HG02973 (cell line): ENCODE measurements around the gene RNASEH2A.

Source experiments
- ATAC-seq: cut with Tn5 transposase; IDR thresholded peaks from one replicate; pipeline ENCODE4 v1.9.1; 2021; ENCODE audit warnings: moderate library complexity; ENCODE audit not compliant: unreplicated experiment

The RNASEH2A gene

DNA sequence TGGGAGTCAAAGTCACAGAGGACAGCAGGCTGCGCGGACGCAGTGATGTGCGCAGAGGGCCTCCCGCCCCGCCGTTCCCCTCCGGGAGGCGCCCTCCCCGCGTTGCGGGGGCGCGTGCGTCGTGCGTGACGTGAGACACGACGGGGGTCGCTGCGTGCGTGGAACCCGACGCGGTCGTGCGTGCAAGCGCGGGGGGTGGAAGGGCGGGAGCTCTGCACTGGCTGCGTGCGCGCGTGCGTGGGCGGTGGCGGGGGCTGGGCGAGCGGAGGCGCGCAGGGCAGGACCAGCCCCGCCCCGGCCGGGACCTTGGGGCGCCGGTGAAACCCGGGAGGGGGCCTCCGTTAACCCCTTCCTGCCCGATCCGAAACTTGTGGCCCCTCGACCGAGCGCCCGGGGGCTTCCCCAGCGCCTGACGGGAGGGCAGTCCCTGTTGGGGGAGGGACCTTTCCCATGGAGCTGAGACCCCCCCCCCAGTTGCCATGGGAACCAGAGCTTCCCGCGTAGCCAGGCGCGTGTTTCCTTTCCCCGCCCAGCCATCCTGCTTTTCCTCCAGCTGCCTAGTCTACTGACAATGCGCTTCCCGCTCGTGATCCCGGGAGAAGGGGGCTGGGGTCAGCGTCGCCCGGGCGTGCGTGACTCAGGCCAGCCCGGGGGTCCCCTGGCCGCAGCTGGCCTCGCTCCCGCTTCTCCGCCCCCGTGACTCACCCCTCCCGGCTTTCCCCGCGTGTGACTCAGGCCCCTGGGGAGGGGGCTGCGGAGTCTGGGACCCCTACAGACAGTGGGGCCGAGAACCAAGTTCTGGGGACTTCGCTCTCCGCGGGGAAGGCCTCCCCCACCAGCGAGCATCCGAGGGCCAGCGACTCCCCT lies 23.7 kb upstream of the RNASEH2A start:
- ATAC-seq, result peak; percentile 31

DNA sequence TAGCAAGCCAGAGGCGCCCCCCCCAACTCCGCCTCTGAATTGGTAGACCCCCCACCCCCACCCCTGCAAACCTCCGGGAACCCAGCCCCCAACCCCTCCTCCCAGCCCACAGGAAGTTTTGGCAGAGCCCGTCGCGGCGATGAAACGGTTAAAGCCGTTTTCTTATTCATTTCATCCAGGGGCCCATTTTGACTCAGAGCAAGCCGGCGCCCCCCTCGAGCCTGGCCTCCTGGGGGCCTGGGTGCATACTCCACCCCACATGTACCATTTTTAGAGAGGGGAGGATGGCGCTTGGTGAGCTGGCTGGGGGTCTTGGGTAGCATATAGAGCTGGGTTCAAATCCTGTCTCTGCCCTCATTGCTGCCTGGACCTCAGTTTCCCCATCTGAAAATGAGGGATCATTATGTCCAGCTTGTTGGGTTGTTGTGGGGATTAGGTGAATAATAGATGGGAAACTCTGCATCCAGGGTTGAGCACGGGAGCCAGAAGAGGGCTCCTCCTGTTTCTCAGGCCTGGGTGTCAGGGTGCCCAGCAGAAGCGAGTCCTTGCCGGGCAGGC lies 23.0 kb upstream of the RNASEH2A start:
- ATAC-seq, result no peak

DNA sequence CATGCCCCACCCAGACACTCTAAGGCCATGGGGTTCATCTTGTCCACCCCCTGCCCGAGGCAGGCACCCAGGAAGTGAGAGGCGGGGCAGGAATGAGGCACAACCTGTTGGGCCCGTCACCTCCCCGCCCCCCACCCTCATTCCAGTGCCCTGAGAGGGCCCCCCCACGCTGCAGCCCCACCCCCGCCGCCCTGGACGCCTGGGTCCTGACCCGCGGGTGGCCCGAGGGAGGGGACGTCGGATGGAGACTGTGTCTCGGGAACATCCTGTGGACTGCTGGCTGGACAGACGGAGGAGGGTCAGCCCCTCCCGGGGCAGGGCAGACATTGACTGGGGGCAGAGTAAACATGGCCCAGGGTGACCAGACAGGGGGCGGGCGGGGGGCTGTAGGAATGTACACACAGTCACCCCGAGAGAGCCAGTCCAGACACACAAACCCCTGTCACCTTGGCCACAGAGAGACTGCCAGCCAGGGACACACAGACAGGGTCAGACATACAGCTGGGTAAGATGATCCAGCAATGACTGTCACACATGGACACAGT lies 22.5 kb upstream of the RNASEH2A start:
- no peak for ATAC-seq

DNA sequence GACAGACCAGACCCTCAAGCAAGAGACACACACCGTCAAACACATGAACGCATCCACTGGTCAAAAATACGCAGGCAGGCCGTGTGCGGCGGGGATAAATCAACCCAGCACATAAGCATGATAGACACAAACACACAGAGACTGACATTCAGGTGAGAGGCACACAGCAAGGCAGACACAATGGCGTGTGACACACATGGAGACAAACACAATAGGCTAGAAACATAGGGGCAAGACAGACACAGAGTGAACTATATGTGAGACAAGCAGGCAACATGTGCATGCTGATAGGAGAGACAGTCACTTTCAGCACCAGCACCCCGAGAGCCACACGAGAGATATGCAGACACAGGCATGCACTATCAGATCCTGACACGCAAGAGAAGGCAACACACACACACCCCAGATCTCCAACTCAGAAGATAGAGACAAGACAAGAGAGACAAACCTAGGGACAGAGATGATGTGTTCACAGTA lies 22.0 kb upstream of the RNASEH2A start:
- no peak for ATAC-seq

DNA sequence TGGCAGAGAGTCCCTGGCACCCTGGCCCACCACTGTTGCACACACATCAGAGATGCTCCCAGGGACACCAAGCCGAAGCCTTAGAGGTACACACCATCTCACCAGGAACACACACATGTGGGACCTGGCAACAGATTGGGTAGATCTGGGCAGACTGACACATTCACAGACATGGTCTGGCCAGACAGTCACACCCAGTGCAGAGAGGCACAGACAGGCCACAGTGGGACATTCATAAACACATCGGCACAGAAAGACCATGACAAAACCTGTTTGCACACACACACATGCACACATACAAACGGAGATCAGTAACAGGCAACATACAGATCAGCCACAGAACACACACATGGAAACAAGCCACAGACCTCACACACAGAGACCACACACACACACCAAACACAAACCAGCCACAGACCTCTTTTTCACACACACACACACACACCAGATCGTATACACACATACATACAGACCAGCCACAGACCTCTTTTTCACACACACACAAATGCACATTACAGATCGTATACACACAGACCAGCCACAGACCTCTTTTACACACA lies 21.4 kb upstream of the RNASEH2A start:
- ATAC-seq, result no peak

DNA sequence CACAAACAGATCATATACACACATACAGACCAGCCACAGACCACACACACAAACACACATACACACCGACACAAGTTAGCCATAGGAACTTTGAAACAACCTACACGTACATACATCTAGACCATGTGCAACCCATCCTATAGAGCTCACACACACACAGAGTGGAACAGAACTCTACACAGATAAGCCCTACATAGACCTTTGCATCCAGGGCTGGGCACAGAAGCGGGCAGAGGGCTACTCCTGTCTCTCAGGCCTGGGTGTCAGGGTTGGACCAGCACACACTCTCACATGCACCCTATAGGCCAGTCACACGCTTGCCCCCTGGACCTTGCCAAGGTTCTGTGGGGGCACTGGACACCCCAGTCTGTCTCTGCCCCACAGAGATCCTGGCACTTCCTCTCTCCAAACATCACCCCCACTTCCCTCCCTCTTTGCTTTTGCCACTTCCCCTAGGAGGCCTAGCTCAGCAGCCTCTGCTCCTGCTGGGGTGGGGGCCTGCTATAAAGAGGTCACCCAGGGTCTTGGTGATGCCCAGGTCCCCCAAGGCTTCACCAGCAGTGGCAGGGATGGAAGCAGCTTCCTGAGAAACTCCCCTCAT lies 20.9 kb upstream of the RNASEH2A start:
- ATAC-seq, result no peak

DNA sequence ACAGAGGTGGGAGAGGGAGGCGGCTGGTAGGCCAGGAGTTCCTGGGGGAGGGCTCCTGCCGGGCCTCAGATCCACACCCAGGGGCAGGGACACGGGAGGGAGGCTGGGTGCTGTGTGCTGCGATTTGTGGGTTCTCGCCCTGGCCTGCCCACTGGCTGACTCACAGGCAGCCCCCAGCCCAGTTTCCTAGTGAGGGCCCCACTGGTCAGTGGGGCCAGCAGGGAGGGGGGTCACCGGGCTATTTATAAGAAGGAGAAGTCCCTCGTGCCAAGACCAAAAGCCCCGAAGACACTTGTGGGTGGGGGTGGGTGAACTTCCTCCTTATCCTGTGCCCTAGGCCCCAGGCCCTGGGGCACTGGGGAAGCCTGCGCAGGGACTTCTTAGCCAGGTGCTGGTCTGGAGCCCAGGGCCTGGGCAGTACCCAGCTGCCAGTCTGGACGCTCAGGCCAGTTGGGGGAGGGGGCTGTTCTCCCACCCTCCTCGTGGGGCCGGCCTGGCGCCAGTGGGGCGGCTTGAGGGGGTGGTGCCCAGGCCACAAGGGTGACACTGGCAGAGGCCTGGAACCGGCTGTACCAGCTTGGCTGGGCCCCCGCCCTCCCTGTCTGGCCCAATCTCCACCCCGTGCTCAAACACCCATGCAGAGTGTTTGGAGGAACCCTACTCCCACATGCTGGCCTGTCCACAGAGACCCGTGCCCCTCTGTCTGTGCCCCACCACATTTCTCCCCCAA lies 20.1 kb upstream of the RNASEH2A start:
- no peak for ATAC-seq

DNA sequence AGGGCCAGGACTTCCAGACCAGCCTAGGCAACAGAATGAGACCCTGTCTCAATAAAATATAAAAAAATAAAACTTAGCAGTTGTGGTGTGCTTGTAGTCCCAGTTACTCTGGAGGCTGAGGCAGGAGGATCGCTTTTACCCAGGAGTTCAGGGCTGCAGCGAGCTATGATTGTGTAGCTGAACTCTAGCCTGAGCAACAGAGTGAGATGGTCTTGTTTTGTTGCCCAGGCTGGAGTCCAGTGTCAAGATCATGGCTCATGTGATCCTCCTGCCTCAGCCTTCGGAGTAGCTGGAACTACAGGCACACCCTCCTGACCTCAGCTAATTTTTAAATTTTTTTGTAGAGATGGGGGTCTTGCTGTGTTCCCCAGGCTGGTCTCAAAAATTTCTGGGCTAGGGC lies 19.4 kb upstream of the RNASEH2A start:
- no peak for ATAC-seq

DNA sequence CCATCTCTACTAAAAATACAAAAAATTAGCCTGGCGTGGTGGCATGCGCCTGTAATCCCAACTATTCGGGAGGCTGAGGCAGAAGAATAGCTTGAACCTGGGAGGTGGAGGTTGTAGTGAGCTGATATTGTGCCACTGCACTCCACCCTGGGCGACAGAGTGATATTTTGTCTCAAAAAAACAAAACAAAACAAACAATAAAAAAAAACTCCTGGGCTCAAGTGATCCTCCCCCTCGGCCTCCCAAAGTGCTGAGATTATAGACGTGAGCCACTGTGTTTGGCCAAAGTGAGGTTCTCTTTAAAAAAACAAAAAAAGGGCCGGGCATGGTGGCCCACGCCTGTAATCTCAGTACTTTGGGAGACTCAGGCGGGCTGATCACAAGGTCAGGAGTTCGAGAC lies 18.9 kb upstream of the RNASEH2A start:
- no peak for ATAC-seq

DNA sequence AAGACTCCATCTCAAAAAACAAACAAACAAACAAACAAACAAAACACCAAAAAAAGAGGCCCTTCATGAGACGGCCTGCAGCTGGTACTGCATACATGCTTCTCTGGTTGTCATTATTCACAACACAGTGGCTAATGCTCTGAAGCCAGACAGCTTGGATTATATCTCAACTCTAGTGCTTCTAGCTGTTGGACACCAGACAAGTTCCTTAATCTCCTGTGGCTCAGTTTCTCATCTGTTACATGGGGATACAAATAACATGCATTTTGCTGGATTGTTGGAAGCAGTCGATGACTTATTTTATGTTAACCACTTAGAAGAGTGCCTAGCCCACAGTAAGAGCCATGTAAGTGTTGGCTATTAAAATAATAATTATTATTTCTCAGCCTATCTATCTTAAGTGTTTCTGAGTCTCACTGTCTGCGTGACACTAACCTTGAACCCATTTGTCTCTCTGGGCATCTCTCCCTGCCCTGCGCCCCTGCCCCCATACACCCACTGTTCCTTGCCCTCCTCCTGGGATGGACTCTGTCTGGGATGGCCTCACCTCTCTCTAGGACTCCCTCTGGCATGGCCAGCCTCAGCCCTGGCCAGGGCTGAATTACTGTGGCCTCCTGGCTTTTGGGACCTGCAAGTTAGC lies 18.2 kb upstream of the RNASEH2A start:
- ATAC-seq, result no peak

DNA sequence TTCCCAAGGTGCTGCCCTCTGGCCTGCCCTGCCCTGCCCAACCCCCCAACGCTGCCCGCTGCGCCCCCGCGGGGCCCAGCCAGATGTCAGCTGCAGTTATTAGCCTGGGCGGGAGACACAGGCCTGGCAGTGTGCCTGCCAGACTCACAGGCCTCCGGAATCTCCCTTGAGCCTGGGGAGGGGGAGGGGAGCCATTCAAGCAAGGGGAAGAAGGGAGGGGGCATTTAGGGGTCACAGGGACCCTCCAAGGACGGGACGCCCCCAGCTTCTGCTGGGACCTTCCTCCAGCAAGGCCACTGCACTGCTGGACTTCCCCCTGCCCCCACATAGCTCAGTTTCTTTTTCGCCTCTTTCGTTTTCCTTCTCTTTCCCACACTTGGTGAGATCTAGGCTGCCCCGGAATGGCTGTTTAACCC lies 17.7 kb upstream of the RNASEH2A start:
- ATAC-seq, result no peak

DNA sequence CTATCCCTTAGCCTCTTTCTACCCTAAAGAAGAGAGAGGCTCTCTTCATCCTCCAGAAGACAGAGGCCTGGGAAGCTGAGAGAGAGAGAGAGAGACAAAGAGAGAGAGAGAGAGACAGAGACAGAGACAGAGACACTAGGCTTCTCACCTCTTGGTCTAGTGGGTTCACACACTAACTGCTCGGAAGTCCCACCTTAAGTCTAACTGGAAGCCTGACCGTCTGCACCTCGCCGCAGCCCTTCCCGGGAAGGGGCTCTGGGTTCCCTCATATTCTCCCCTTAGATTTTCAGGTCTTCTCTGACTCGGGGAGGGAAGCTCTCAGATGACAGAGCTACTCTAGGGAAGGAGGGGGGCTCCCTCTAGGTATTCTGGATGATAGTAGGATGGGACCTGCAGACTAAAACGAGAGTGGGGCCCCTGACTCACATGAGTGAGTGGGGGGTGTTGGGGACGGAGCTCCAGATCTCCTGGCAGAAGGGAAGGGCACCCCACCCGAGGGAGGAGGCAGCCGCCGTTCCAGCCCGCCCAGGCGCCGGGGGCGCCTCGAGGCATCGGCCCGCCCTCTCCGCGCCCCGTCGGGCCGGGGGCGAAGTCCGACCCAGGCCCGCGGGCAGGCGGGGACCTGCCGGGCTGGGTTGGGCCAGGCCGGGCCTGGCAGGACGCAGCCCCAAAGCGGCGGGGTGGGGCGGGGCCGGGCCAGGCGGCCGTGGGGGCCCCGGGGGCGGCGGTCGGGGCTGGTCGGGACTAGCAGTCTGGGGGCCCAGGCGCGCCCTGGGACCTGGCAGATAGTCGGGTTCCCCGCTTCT lies 17.1 kb upstream of the RNASEH2A start:
- no peak for ATAC-seq

DNA sequence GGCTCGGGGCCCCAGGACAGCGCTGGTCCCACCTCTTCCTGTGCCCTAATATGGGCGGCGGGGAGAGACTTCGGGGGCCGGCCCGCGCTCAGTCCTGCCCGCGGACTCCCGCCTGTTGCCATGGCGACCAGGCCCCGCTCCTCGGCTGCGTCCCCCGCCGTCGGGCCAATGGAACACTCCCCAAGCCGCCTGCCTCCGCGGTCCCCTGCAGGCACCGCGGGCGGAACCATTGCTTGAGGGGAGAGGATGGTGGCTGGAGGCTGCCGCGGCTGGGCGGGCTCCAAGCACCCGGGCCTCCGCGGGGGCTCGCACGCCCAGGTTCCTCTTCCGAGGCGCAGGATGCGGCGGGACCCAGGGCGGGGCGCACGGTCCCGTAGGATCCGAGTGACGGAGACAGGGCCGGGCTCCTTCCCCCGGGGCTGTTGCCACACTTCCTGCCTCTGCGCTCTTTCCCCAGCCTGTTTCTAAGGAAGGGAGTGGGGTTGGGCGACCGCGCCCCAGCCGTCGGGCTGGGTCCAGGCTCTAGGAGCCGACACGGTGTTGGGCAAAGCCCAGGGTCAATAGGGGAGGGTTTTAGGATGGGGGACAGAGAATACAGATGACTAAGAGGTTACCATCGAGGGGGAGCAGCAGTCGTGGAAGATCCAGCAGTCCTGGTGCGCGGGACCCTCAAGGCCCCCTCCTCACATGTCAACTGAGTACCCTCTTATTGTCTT lies 16.3 kb upstream of the RNASEH2A start:
- peak; percentile 34 for ATAC-seq

DNA sequence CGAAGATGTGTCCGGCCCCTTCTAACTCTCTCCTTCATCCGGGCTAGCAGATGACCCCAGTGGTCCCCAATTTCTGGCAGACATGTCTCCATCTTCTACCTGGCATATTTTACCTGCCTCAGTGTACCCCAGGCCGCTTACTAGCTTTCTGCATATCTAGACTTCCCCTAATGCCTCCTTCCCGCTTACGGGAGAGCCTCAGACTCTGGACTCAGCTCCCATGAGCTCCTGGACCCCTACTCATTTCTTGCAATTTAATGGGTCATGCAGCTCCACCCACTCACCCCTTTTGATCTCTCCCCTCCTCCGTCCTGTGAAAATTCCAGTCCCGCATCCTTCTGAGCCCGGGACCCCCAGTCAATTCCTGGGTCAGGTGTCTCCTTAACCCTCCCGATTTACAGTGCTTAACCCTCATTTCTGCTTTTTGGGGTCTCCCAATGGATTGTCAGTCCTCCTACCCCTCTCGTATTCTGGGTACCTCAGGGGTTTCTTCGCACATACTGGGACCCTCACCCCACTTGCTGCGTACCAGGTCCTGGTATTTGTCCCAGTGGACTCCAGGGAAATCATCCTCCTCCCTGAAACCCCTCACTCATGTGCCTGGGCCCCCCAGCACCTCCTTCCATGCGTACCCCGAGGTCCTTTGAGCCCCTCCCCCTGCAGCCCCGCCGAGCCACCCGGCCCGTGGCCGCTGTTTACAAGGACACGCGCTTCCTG lies 15.6 kb upstream of the RNASEH2A start:
- no peak for ATAC-seq

DNA sequence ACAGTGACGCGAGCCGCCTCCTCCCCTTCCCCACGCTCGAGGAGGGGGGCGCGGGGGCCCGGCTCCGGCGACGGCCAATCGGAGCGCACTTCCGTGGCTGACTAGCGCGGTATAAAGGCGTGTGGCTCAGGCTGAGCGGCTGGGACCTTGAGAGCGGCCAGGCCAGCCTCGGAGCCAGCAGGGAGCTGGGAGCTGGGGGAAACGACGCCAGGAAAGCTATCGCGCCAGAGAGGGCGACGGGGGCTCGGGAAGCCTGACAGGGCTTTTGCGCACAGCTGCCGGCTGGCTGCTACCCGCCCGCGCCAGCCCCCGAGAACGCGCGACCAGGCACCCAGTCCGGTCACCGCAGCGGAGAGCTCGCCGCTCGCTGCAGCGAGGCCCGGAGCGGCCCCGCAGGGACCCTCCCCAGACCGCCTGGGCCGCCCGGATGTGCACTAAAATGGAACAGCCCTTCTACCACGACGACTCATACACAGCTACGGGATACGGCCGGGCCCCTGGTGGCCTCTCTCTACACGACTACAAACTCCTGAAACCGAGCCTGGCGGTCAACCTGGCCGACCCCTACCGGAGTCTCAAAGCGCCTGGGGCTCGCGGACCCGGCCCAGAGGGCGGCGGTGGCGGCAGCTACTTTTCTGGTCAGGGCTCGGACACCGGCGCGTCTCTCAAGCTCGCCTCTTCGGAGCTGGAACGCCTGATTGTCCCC lies 14.9 kb upstream of the RNASEH2A start, which contains the start of gene JUNB:
JUNB (plus strand) TSS at position 142 of the 706 bp plus-strand sequence; CDS start at position 428, 286 bp downstream.
- peak; percentile 19 for ATAC-seq

DNA sequence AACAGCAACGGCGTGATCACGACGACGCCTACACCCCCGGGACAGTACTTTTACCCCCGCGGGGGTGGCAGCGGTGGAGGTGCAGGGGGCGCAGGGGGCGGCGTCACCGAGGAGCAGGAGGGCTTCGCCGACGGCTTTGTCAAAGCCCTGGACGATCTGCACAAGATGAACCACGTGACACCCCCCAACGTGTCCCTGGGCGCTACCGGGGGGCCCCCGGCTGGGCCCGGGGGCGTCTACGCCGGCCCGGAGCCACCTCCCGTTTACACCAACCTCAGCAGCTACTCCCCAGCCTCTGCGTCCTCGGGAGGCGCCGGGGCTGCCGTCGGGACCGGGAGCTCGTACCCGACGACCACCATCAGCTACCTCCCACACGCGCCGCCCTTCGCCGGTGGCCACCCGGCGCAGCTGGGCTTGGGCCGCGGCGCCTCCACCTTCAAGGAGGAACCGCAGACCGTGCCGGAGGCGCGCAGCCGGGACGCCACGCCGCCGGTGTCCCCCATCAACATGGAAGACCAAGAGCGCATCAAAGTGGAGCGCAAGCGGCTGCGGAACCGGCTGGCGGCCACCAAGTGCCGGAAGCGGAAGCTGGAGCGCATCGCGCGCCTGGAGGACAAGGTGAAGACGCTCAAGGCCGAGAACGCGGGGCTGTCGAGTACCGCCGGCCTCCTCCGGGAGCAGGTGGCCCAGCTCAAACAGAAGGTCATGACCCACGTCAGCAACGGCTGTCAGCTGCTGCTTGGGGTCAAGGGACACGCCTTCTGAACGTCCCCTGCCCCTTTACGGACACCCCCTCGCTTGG lies 14.1 kb upstream of the RNASEH2A start:
- ATAC-seq, result no peak

DNA sequence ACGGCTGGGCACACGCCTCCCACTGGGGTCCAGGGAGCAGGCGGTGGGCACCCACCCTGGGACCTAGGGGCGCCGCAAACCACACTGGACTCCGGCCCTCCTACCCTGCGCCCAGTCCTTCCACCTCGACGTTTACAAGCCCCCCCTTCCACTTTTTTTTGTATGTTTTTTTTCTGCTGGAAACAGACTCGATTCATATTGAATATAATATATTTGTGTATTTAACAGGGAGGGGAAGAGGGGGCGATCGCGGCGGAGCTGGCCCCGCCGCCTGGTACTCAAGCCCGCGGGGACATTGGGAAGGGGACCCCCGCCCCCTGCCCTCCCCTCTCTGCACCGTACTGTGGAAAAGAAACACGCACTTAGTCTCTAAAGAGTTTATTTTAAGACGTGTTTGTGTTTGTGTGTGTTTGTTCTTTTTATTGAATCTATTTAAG lies 13.5 kb upstream of the RNASEH2A start:
- no peak for ATAC-seq
